Breast epithelium (tissue), 4 donors: ENCODE results near the gene DPYD. TPM values are rescaled to one million over a fixed set of nuclear protein-coding genes. Genes with fewer than 3 reads are reported as not detected.

Experiments
- DNase-seq, 2 donors: peaks; one replicate each; pipeline ENCODE4 v3.0.0-alpha.2; 2019; ENCODE audit warnings: low spot score in 2 of 2
- H3K27ac ChIP-seq, 2 donors: fragments of 200-600 bp; sonication (generic) in 1 of 2; one replicate each; pipeline ENCODE4 v1.5.1; 2016 to 2019; ENCODE audit warnings: mild to moderate bottlenecking in 1 of 2
- H3K27me3 ChIP-seq, 2 donors: fragments of 200-600 bp; sonication (generic) in 1 of 2; one replicate each; pipeline versions ENCODE4 v1.5.1 to v1.6.0; 2017 to 2019; ENCODE audit warnings: control low read depth in 1 of 2, mild to moderate bottlenecking in 1 of 2
- H3K36me3 ChIP-seq: fragments of 200-600 bp; one replicate; pipeline ENCODE4 v1.5.1; 2019
- H3K4me1 ChIP-seq, 2 donors: fragments of 200-600 bp; sonication (generic); one replicate each; pipeline ENCODE4 v1.5.1; 2016 to 2019; ENCODE audit warnings: control low read depth in 1 of 2
- H3K4me3 ChIP-seq, 3 donors: fragments of 200-600 bp; sonication (generic); 1 replicate in 2 of 3; 2 replicates in 1 of 3; pipeline ENCODE4 v1.5.1; 2016 to 2019; ENCODE audit warnings: mild to moderate bottlenecking in 3 of 3, moderate library complexity in 2 of 3
- H3K9me3 ChIP-seq, 2 donors: fragments of 200-600 bp; sonication (generic) in 1 of 2; one replicate each; pipeline ENCODE4 v1.5.1; 2016 to 2019; ENCODE audit warnings: control low read depth in 1 of 2
- POLR2A ChIP-seq: fragments of 450-650 bp; IDR thresholded peaks from one replicate; pipeline ENCODE4 v1.6.1; 2016; ENCODE audit warnings: antibody characterized with exemption, mild to moderate bottlenecking, moderate library complexity
- POLR2AphosphoS5 ChIP-seq, 3 donors: sonication (generic); formaldehyde crosslinking; IDR thresholded peaks; one replicate each; pipeline ENCODE4 v1.6.1; 2017; ENCODE audit warnings: antibody characterized with exemption in 3 of 3
- intact Hi-C: fragments of 100-400 bp; cut with DNase I; formaldehyde crosslinking; loops from one replicate; pipeline ENCODE4 v1.15.1; 2023; ENCODE audit warnings: low total_unique reads
- total RNA-seq, 3 donors: library from RNA; depleted of rRNA; stranded (reverse); fragments of >200 nt; gene quantifications; one replicate each; pipeline ENCODE4 v1.1.0, GENCODE V29; 2016
- TF ChIP-seq, protein P1 (sequence below), 3 donors: fragments of 450-650 bp; IDR thresholded peaks; one replicate each; pipeline ENCODE4 v1.5.1; 2016 to 2017; ENCODE audit warnings: antibody characterized with exemption in 3 of 3, mild to moderate bottlenecking in 3 of 3, moderate library complexity in 3 of 3

The DPYD gene
- total RNA-seq, 3 donors from 2014 or later: 56.4 to 95.1 (median 58.1) TPM

DNA sequence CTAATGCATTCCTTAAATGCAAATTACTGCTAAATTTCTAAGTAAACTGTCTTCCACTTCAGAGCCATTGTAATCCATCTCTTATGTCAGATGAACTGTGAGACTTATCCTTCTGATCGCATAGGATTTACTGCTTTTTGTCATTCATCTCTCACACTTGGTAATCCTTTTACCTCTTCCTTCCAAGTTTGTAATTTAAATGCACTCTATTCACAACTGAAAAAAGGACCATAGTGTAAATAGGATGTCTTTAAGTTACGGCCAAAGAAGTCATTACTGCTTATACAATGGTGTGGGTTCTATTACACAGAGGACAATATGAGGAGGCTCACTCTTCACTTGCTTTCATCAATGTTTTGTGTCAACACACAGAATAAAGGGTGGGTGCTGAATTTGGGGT, 806.0 kb downstream of the DPYD start:
- DNase-seq: no peak
- Histone ChIP-seq H3K9me3 (no peaks in the 10 kb centered on the region), H3K27ac (no peak overlapping the region), H3K36me3 (no peaks in the 10 kb centered on the region), H3K27me3 (no peaks in the 10 kb centered on the region), H3K4me3 (no peak overlapping the region), H3K4me1 (no peaks in the 10 kb centered on the region)
- intact Hi-C loops: no loop called here
- TF ChIP-seq, protein P1, sequence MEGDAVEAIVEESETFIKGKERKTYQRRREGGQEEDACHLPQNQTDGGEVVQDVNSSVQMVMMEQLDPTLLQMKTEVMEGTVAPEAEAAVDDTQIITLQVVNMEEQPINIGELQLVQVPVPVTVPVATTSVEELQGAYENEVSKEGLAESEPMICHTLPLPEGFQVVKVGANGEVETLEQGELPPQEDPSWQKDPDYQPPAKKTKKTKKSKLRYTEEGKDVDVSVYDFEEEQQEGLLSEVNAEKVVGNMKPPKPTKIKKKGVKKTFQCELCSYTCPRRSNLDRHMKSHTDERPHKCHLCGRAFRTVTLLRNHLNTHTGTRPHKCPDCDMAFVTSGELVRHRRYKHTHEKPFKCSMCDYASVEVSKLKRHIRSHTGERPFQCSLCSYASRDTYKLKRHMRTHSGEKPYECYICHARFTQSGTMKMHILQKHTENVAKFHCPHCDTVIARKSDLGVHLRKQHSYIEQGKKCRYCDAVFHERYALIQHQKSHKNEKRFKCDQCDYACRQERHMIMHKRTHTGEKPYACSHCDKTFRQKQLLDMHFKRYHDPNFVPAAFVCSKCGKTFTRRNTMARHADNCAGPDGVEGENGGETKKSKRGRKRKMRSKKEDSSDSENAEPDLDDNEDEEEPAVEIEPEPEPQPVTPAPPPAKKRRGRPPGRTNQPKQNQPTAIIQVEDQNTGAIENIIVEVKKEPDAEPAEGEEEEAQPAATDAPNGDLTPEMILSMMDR (IDR thresholded peaks at IDR 0.05): no peak
- TF ChIP-seq POLR2A (no peak), POLR2AphosphoS5 (IDR thresholded peaks at IDR 0.05) (no peak)

DNA sequence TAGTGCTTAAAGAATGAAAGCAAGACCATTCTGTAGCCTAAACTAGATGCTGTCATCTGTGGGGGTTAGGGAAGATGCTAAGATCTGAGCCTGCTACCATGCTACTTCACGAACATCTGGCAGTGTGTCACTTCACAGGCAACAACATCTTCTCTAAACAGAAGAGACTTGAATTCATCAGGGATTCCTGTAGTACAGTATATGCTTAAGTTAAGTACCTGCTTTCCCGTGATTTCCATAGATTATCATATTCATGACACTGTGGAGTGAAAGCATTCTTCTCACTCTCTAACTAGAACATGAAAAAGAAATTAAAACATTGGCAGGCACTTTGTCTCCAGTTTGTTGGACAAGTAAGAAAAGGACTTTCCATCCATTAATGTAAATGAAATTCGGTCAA, 808.4 kb downstream of the DPYD start:
- TF ChIP-seq POLR2AphosphoS5 (IDR thresholded peaks at IDR 0.05): no peak
- TF ChIP-seq, protein P1 (IDR thresholded peaks at IDR 0.05): no peak
- no peak for TF ChIP-seq POLR2A
- DNase-seq: no peak
- Histone ChIP-seq H3K4me3 (no peak overlapping the region), H3K27ac (no peak overlapping the region), H3K9me3 (no peaks in the 10 kb centered on the region), H3K4me1 (no peaks in the 10 kb centered on the region), H3K27me3 (no peaks in the 10 kb centered on the region), H3K36me3 (no peaks in the 10 kb centered on the region)
- intact Hi-C loops: no loop called here

DNA sequence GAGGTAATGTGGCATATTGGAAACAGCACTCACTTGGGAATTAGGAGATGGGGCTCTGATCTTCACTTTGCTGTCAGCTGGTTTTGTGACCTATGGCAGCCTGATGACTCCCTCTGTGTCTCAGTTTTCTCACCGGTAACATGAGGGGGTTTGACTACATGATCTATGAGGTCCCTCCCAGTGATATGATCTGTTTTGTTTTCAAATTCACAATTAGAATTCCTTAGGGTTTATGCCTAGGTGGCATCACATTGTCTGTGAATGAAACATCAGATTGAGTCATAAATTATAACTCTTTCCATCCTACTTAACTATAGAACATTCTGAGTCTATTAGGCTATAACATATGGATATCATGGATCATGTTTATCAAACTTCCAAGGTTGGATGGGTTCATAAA, 812.7 kb downstream of the DPYD start:
- no peak overlapping the region for H3K4me3 ChIP-seq
- intact Hi-C loops: loop anchor here (5.0 kb wide), 1 partner anchor 1389 kb away; no protein-coding TSS in a partner anchor
- TF ChIP-seq POLR2AphosphoS5 (IDR thresholded peaks at IDR 0.05) (no peak), POLR2A (no peak)
- TF ChIP-seq, protein P1 (IDR thresholded peaks at IDR 0.05): no peak
- no peak overlapping the region for H3K27ac ChIP-seq
- no peak for DNase-seq
- H3K36me3 ChIP-seq: no peaks in the 10 kb centered on the region
- H3K4me1 ChIP-seq: no peaks in the 10 kb centered on the region
- no peaks in the 10 kb centered on the region for H3K27me3 ChIP-seq
- H3K9me3 ChIP-seq: no peaks in the 10 kb centered on the region

DNA sequence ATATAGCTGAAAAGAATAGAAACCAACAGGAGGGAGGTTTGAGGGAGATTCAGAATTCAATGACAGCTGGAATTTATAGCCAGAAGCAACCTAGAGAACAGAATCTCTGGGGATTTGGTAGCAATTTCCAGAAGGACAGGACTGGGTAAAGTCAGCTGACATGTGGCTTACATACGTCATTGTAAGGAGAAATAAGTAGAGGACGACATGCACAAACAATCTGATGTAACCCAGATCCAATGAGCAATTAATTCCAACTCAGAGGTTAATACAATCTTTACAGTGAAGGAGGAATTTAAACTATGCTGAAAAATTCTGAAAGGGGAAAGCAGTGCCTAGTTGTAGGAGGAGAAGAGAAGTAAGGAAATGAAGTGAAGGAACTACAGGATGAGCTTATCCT, 815.3 kb downstream of the DPYD start:
- no peak for TF ChIP-seq POLR2A
- TF ChIP-seq, protein P1 (IDR thresholded peaks at IDR 0.05): no peak
- TF ChIP-seq POLR2AphosphoS5 (IDR thresholded peaks at IDR 0.05): no peak
- H3K36me3 ChIP-seq: no peaks in the 10 kb centered on the region
- H3K9me3 ChIP-seq: no peaks in the 10 kb centered on the region
- H3K4me3 ChIP-seq: no peak overlapping the region
- no peaks in the 10 kb centered on the region for H3K27me3 ChIP-seq
- no peak for DNase-seq
- H3K4me1 ChIP-seq: no peaks in the 10 kb centered on the region
- intact Hi-C loops: loop anchor here (5.0 kb wide), 1 partner anchor 1392 kb away; no protein-coding TSS in a partner anchor
- no peak overlapping the region for H3K27ac ChIP-seq

DNA sequence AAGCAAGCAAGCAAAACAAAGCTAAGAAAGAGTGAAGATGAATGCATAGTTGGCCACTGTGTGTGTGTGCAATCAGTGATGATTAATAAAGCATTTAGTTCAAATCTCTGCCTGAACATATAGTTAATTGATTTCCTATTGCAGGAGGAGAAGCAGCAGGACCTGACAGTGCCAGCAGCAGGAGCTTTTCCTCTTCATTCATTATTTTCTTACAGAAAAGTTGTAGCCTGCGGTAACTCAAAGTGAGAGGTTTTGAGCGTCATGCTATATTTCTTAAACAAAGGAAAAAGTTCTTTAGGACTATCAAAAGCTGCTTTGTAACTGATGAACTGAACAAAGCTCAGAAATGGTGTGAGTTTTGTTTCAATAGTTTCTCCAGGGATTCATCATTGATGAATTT, 819.3 kb downstream of the DPYD start:
- TF ChIP-seq POLR2A: no peak
- TF ChIP-seq, protein P1 (IDR thresholded peaks at IDR 0.05): no peak
- no peak for TF ChIP-seq POLR2AphosphoS5 (IDR thresholded peaks at IDR 0.05)
- H3K36me3 ChIP-seq: no peaks in the 10 kb centered on the region
- H3K9me3 ChIP-seq: no peaks in the 10 kb centered on the region
- H3K4me3 ChIP-seq: no peak overlapping the region
- DNase-seq: no peak
- no peaks in the 10 kb centered on the region for H3K27me3 ChIP-seq
- H3K27ac ChIP-seq: no peak overlapping the region
- intact Hi-C loops: no loop called here
- no peaks in the 10 kb centered on the region for H3K4me1 ChIP-seq
